GM10248 (cell line): ENCODE measurements around the gene QRSL1.

Experiments used
- CTCF ChIA-PET: fragments of 300-600 bp; sonication (Branson Sonifier 250); formaldehyde crosslinking; extraction: SDS; loops from one replicate; lab custom pipeline; 2021; ENCODE audit warnings: antibody characterized with exemption; lab: Yijun Ruan, JAX
- POLR2A ChIA-PET: fragments of 350-650 bp; sonication (Branson Sonifier 250); formaldehyde crosslinking; extraction: SDS; loops from one replicate; lab custom pipeline; 2020; ENCODE audit warnings: antibody characterized with exemption; lab: Yijun Ruan, JAX
- DNase-seq: peaks from one replicate; pipeline ENCODE4 v3.0.0; 2012; ENCODE audit errors: extremely low spot score
- TF ChIP-seq, protein P1 (sequence below): IDR thresholded peaks from 2 replicates; pipeline ENCODE4 v1.5.1; 2012; ENCODE audit warnings: mild to moderate bottlenecking, low read depth; ENCODE audit errors: extremely low read depth, missing control alignments, control extremely low read depth

Gene QRSL1

DNA sequence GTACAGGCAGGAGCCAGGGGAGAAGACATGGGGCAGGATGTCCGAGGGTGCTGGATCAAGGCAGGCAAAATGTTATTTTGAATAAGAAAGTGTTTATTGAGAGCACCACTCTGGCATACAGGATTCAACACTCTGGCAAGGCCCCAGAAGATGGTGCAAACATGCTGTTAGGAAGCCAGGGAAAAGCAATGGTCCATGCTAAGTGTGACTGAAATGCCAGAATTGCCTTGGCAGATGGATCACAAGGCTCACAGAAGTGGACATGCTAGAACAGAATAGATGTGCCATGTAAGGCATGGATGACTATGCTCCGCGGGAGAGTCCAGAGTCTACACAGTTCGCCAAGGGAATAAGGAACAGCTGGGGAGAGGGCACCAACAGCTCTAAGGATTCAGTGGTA, 54.6 kb downstream of the QRSL1 start:
- TF ChIP-seq, protein P1, sequence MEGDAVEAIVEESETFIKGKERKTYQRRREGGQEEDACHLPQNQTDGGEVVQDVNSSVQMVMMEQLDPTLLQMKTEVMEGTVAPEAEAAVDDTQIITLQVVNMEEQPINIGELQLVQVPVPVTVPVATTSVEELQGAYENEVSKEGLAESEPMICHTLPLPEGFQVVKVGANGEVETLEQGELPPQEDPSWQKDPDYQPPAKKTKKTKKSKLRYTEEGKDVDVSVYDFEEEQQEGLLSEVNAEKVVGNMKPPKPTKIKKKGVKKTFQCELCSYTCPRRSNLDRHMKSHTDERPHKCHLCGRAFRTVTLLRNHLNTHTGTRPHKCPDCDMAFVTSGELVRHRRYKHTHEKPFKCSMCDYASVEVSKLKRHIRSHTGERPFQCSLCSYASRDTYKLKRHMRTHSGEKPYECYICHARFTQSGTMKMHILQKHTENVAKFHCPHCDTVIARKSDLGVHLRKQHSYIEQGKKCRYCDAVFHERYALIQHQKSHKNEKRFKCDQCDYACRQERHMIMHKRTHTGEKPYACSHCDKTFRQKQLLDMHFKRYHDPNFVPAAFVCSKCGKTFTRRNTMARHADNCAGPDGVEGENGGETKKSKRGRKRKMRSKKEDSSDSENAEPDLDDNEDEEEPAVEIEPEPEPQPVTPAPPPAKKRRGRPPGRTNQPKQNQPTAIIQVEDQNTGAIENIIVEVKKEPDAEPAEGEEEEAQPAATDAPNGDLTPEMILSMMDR = no peak
- DNase-seq = no peak
- CTCF ChIA-PET = interaction anchor here (0.9 kb wide), 1 partner anchor 10 kb away, joined by 3 read pairs; no protein-coding TSS in a partner anchor
- POLR2A ChIA-PET = no interaction called here

DNA sequence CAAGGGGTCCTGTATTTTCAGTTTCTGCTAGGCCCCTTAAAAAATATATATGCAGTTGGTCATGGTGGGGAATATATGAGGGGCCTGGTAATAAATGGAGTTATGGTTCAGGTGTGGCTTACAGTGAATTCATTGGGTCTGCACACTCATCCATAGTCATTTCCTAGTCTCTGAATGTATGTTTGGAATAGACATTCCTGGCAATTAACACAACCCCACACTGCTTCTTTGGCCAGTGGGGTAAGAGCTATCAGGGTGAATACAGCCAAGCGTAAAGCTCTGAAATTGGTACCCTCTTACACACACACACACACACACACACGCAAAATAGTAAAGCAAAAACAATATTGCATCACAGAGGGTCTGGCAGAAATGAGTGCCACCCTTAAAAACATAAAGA, 56.5 kb downstream of the QRSL1 start:
- CTCF ChIA-PET = interaction anchor here (2.7 kb wide), 1 partner anchor 10 kb away, joined by 8 read pairs; no protein-coding TSS in a partner anchor
- TF ChIP-seq, protein P1 = no peak

DNA sequence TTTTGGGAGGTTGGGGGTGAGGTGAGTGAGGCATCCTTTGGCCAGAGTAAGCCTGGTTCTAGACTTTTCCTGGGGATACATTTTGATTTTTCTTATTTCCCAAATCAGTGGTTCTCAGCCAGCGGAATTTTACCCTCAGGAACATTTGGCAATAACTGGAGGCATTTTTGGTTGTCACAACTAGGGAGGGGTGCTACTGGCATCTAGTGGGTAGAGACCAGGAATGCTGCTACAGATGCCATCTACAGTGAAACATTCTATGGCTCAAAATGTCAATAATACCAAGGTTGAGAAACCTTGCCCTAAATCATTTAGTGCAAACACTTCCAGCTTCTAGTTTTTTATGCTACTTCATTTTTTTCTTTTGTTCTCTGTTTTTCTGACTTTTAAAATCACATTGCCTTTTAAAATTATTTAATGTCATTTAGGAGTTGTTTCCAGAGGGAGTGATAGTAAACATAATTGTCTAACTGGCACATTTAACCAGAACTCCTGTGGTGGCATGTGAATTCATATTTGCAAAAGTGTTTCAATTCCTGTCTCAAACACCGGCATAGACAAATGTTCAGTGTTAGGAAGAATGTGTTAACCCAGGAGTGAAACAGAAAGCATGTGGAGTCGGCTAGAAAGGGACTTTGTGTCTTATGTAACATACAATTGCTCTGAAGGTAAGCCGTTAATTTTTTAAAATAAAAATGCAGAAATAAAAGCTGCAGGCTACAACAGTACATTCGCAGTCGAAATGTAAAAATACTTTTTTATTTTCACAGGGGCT, 59.0 kb downstream of the QRSL1 start:
- ChIA-PET CTCF (interaction anchor here (2.7 kb wide), 1 partner anchor 8 kb away, joined by 8 read pairs; no protein-coding TSS in a partner anchor), POLR2A (no interaction called here)
- peak; percentile 22 for DNase-seq
- TF ChIP-seq, protein P1 = no peak

More for the DNA sequence above, 56.5 kb downstream of the QRSL1 start:
- no peak for DNase-seq
- POLR2A ChIA-PET = no interaction called here

DNA sequence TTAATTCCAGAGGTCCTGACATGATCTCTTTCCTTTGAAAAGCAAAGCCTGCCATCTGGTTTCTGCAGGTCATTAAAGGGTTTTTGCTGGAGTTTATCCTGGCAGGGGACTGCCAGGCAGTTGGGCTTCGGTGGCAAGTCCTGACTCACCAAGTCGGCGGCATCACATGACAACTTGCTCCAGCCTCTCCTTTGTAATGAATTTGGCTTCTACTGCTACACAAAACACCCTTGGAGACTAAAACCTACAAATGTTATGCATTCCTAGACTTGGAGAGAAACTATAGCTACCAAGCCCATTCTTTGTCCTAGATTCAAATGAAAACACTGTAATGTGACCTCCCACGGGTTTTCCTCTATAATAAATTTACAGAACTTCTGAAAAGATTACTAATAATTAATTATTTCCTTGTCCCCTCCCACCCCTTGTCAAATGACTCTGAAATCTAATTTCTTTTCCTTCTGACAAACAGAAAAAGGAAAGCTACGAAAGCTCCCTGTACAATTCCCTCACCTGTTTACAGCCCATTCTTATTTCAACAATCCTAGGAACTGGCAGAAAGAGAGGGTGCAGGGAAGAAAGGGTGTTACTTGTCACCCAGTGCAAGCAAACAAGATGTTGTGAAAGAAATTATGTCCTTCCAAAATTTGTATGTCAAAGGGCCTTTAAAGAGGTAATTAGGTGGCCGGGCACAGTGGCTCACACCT, 62.9 kb downstream of the QRSL1 start:
- ChIA-PET POLR2A (no interaction called here), CTCF (interaction anchor here (0.8 kb wide), 1 partner anchor 306 kb away, joined by 3 read pairs; no protein-coding TSS in a partner anchor)
- DNase-seq = no peak
- TF ChIP-seq, protein P1 = no peak

DNA sequence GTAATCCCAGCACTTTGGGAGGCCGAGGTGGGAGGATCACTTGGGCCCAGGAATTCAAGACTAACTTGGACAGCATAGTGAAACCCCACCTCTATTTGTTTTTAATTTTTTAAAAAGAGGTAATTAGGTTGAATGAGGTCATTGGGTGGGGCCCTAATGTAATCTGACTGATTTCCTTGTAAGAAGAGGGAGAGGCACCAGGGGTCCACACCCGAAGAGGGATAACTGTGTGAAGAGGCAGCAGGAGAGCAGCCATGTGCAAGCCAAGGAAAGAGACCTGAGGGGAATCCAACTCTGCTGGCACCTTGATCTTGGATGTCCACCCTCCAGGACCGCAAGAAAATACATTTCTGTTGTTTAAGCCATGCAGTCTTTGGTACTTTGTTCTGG, 63.4 kb downstream of the QRSL1 start:
- CTCF ChIA-PET = interaction anchor here (0.8 kb wide), 1 partner anchor 305 kb away, joined by 3 read pairs; no protein-coding TSS in a partner anchor
- TF ChIP-seq, protein P1 = no peak
- POLR2A ChIA-PET = interaction anchor here (0.5 kb wide), 1 partner anchor 198 kb away, joined by 4 read pairs; no protein-coding TSS in a partner anchor
- DNase-seq = no peak

DNA sequence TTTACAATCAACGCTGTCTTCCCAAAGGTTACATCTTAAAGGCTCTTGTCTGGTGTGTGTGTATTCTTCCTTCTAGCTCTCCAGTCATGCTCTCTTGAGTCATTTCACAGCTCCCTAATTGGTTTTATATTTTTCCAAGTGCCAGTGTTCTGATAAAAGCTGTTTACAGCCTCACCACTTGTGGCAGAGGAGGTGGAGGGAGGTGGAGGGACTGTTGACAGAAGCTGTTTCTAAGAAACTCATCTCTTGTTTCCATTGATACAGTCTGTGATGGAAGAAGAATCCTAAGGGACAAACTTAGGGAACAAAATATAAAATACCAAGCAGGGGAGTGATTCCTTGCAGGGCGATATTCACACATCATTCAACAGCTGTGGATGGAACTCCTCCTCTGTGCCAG, 64.0 kb downstream of the QRSL1 start:
- POLR2A ChIA-PET = interaction anchor here (0.5 kb wide), 1 partner anchor 198 kb away, joined by 4 read pairs; no protein-coding TSS in a partner anchor
- TF ChIP-seq, protein P1 = no peak
- DNase-seq = no peak
- CTCF ChIA-PET = interaction anchor here (1.0 kb wide), 1 partner anchor 10 kb away, joined by 3 read pairs; no protein-coding TSS in a partner anchor
